ENCODE measurements around the gene IDE.

- TF ChIP-seq CTCF (IDR thresholded peaks at IDR 0.05; ENCODE audit: extremely low read depth in 1 of 2, insufficient read depth in 1 of 2, low read depth in 1 of 2, low read length in 2 of 2) (no peak), POLR2A (IDR thresholded peaks at IDR 0.05; ENCODE audit: low read depth, low read length) (no peak), POLR2AphosphoS5 (IDR thresholded peaks at IDR 0.05; ENCODE audit: insufficient read depth, low read depth, low read length) (no peak), GATA2 (IDR thresholded peaks at IDR 0.05; ENCODE audit: insufficient read depth, insufficient read length, low read depth, low read length) (no peak), MAX (IDR thresholded peaks at IDR 0.05; ENCODE audit: insufficient read depth, insufficient read length) (no peak), JUN (IDR thresholded peaks at IDR 0.05; ENCODE audit: borderline replicate concordance, insufficient read depth, insufficient read length, low read depth) (no peak), EZH2 (IDR thresholded peaks at IDR 0.05; ENCODE audit: borderline replicate concordance, low read depth, low read length, severe bottlenecking) (no peak), FOS (IDR thresholded peaks at IDR 0.05; ENCODE audit: borderline replicate concordance, insufficient read depth, low read length) (no peak), MYC (IDR thresholded peaks at IDR 0.05; ENCODE audit: low read depth, low read length) (no peak)
Observed at GRCh38 chr10:92421550-92421949, 152.3 kb downstream of the IDE start.
